SH-SY5Y (cell line): ENCODE measurements around the gene UBN2.

Source experiments
- GATA2 ChIP-seq: IDR thresholded peaks from 2 replicates; pipeline ENCODE4 v1.6.1; 2011; ENCODE audit warnings: mild to moderate bottlenecking, low read depth, low read length
- GATA3 ChIP-seq: IDR thresholded peaks from 2 replicates; pipeline ENCODE4 v1.6.1; 2011; ENCODE audit warnings: low read depth, mild to moderate bottlenecking, low read length, moderate library complexity

DNA sequence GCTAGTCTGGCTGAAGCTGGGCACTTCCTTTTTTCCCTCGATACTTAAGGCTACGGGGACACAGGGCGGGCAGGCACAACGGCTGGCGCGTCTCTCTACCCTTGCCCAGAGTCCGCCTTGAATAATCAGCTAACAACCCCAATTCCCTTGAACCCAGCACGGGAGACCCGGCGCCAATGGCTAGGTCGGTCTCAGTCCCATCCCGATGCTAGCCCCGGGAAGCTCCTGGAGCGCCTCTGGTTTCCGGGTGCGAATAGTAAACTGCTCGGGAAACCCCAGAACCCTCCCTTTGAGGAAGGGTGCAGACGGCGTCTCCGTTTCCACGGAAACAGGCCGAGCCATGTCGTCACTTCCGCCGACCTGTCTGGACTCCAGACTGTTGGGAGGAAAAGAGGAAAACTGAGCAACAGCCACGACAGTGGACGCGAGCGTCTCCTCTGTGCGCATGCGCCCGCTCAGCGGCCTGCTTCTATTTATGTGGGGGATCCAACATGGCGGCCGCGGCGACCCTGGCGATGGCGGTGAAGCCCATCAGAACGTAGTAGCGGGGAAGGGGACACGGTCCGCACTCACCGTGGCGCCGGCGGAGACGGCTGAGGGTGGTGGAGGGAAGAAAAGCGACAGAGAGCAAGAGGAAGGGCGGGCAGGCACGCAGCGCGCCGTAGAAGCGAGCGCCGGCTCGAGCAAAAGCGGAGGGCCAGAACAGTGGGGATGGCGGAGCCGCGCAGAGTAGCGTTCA, at the start of gene UBN2:
- TF ChIP-seq GATA2 (no peak), GATA3 (no peak)
